Measurements from ENCODE around the gene VRTN.

Gene VRTN

GRCh38 chr14:74350211-74350927, 2.1 kb downstream of the VRTN start:
- Histone ChIP-seq H3K4me1 (no peaks in the 10 kb centered on the region), H3K27ac (no peak overlapping the region), H3K9me3 (no peaks in the 10 kb centered on the region), H3K4me3 (no peak overlapping the region), H3K36me3 (no peaks in the 10 kb centered on the region), H3K27me3 (peaks cover 0 to 65% of the 10 kb centered on the region in 2 donors)
- TF ChIP-seq CTCF (IDR thresholded peaks at IDR 0.05) = no peak
- intact Hi-C loops (cut with DNase I; ENCODE audit: low total_unique reads) = no loop called here
- no peak for DNase-seq

- Histone ChIP-seq H3K9me3 (no peaks in the 10 kb centered on the region), H3K27me3 (peaks cover 0 to 61% of the 10 kb centered on the region in 2 donors), H3K36me3 (no peaks in the 10 kb centered on the region), H3K4me1 (no peaks in the 10 kb centered on the region), H3K27ac (no peak overlapping the region), H3K4me3 (no peak overlapping the region)
- DNase-seq = no peak
- intact Hi-C loops (cut with DNase I; ENCODE audit: low total_unique reads) = no loop called here
- TF ChIP-seq CTCF (IDR thresholded peaks at IDR 0.05) = no peak
These were observed 2.7 kb downstream of the VRTN start for GRCh38 chr14:74350928-74351323.

- peaks cover 0 to 40% of the 10 kb centered on the region in 2 donors for H3K27me3 ChIP-seq
- H3K27ac ChIP-seq = no peak overlapping the region
- H3K36me3 ChIP-seq = no peaks in the 10 kb centered on the region
- no peaks in the 10 kb centered on the region for H3K9me3 ChIP-seq
- intact Hi-C loops (cut with DNase I; ENCODE audit: low total_unique reads) = no loop called here
- DNase-seq = no peak
- no peak overlapping the region for H3K4me3 ChIP-seq
- TF ChIP-seq CTCF (IDR thresholded peaks at IDR 0.05) = no peak
- no peaks in the 10 kb centered on the region for H3K4me1 ChIP-seq
These were observed 8.8 kb downstream of the VRTN start for GRCh38 chr14:74356892-74357575.

- H3K36me3 ChIP-seq = no peaks in the 10 kb centered on the region
- H3K4me3 ChIP-seq = no peak overlapping the region
- no peak for TF ChIP-seq CTCF (IDR thresholded peaks at IDR 0.05)
- no peaks in the 10 kb centered on the region for H3K9me3 ChIP-seq
- intact Hi-C loops (cut with DNase I; ENCODE audit: low total_unique reads) = no loop called here
- DNase-seq = no peak
- no peaks in the 10 kb centered on the region for H3K4me1 ChIP-seq
- peaks cover 0 to 35% of the 10 kb centered on the region in 2 donors for H3K27me3 ChIP-seq
- H3K27ac ChIP-seq = no peak overlapping the region
These were observed 9.3 kb downstream of the VRTN start for GRCh38 chr14:74357585-74357984.

- TF ChIP-seq CTCF (IDR thresholded peaks at IDR 0.05) = no peak
- intact Hi-C loops (cut with DNase I; ENCODE audit: low total_unique reads) = no loop called here
- Histone ChIP-seq H3K4me1 (no peaks in the 10 kb centered on the region), H3K36me3 (no peaks in the 10 kb centered on the region), H3K27ac (no peak overlapping the region), H3K9me3 (no peaks in the 10 kb centered on the region), H3K4me3 (no peak overlapping the region), H3K27me3 (peaks cover 0 to 29% of the 10 kb centered on the region in 2 donors)
- DNase-seq = no peak
These were observed 10.0 kb downstream of the VRTN start for GRCh38 chr14:74358176-74358829.
